A549 (cell line): ENCODE results near the gene PAQR8.

Experiments used
- EP300 ChIP-seq, 2 experiments: fragments of >200 bp; sonication (Bioruptor Twin); formaldehyde crosslinking; IDR thresholded peaks; 2 replicates in 1 of 2; 3 replicates in 1 of 2; pipeline ENCODE4 v1.6.1; 2016 to 2017
- POLR2A ChIP-seq: IDR thresholded peaks from 2 replicates; pipeline ENCODE4 v1.6.1; 2012; ENCODE audit warnings: mild to moderate bottlenecking, low read length
- RAD21 ChIP-seq, 2 experiments: fragments of >200 bp in 1 of 2; sonication (Bioruptor Twin) in 1 of 2; formaldehyde crosslinking in 1 of 2; IDR thresholded peaks in 1 of 2; conservative IDR thresholded peaks in 1 of 2; 2 replicates in 1 of 2; 3 replicates in 1 of 2; pipeline ENCODE4 v1.6.1; 2012 to 2018; ENCODE audit warnings: inconsistent platforms in 1 of 2
- TF ChIP-seq, protein P1 (sequence below): fragments of >200 bp; sonication (Bioruptor Twin); formaldehyde crosslinking; IDR thresholded peaks from 3 replicates; pipeline ENCODE4 v1.5.1; 2016

DNA sequence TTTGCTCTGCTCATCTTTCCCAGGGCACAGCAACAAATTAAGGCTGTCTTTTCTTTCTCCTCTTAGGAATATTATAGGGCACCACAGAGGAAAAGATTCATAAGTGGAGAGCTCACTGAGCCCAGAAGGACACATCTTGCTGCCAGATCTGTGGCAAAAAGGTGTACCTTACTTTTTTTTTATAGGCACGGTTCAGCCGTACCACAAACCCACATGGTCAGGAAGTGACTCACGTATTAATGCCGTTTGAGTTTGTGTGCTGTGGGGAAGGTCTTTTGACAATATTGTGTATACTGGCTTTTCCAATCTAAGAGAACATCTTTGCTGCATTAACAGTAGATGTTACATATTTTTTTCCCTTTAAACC is 28.4 kb downstream of the PAQR8 start:
- TF ChIP-seq RAD21 (conservative IDR thresholded peaks at IDR 0.05 in 1 of 2, IDR thresholded peaks at IDR 0.05 in 1 of 2) (no peak), EP300 (IDR thresholded peaks at IDR 0.05) (no peak), POLR2A (no peak)
- TF ChIP-seq, protein P1, sequence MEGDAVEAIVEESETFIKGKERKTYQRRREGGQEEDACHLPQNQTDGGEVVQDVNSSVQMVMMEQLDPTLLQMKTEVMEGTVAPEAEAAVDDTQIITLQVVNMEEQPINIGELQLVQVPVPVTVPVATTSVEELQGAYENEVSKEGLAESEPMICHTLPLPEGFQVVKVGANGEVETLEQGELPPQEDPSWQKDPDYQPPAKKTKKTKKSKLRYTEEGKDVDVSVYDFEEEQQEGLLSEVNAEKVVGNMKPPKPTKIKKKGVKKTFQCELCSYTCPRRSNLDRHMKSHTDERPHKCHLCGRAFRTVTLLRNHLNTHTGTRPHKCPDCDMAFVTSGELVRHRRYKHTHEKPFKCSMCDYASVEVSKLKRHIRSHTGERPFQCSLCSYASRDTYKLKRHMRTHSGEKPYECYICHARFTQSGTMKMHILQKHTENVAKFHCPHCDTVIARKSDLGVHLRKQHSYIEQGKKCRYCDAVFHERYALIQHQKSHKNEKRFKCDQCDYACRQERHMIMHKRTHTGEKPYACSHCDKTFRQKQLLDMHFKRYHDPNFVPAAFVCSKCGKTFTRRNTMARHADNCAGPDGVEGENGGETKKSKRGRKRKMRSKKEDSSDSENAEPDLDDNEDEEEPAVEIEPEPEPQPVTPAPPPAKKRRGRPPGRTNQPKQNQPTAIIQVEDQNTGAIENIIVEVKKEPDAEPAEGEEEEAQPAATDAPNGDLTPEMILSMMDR: no peak
